Measurements from ENCODE around the gene SNX22. TPM values are rescaled to one million over a fixed set of nuclear protein-coding genes. Genes with fewer than 3 reads are reported as not detected.

Gene SNX22
- total and polyA plus RNA-seq, 9 of the 15 experiments (the other 6 are each of a cell fraction or from before 2014, with no cell fraction given): 0.91 to 3.0 (median 2.0) TPM

DNA sequence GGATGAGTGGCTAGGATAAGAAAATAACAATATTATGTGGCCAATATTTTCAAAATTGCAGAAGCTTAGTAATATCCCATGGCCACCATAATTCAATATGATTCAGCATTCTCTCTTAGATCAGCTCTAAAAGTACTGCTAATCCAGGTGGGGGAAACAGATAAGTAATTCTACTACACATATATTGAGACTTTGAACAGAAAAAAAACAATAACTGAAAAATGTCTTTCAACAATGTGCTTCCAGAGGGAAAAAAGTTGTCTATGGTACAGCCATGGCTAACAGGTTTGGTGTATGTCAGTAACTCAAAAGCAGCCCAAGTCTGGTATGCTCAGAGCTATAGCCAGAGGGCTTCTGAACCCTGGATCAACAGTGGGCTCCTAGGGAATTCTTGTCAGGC, 53.7 kb downstream of the SNX22 start:
- H3K27me3 ChIP-seq (ENCODE audit: control insufficient read depth in 2 of 2, insufficient read depth in 2 of 2, low read length in 2 of 2): no peaks in the 10 kb centered on the region
- H3K36me3 ChIP-seq (ENCODE audit: control insufficient read depth, insufficient read depth, low read length): peaks cover 33% of the 10 kb centered on the region
- intact Hi-C loops (cut with micrococcal nuclease) (loop anchor here (5.0 to 10.0 kb wide), 3 partner anchors 43 to 520 kb away; partner anchors contain the start of gene PPIB), in situ Hi-C loops (cut with MboI) (loop anchor here (10.0 to 25.0 kb wide), 2 partner anchors 150 to 457 kb away; partner anchors contain the start of gene CSNK1G1)
- H3K4me2 ChIP-seq (ENCODE audit: insufficient read depth, low read length): peak overlapping the region; percentile 48; the same call in 1 of the 2 replicates
- no peaks in the 10 kb centered on the region for H3K9me1 ChIP-seq (ENCODE audit: control insufficient read depth, insufficient read depth, low read length)
- FAIRE-seq (peak; percentile 67), ATAC-seq (peak; percentile 83), DNase-seq (ENCODE audit: extremely low read depth in 1 of 4, low spot score in 3 of 4) (peak; percentile 49 to 60 (median 56))
- ChIA-PET CTCF (ENCODE audit: low intra/inter-chr PET ratio) (no interaction called here), POLR2A (interaction anchor here (0.6 to 3.2 kb wide), 11 partner anchors 8 to 519 kb away, joined by 3 to 24 read pairs (median 3); no protein-coding TSS in a partner anchor)
- peak overlapping the region; percentile 64 for H2AFZ ChIP-seq (ENCODE audit: low read depth, low read length)
- H3K27ac ChIP-seq (ENCODE audit: extremely low read depth, low read depth, low read length): peak overlapping the region; percentile 83
- no peaks in the 10 kb centered on the region for H4K20me1 ChIP-seq (replicated peaks; ENCODE audit: control insufficient read depth, insufficient read depth, low read length)
- H3K9ac ChIP-seq (ENCODE audit: insufficient read depth in 1 of 2, low read depth in 2 of 2, low read length in 2 of 2): peak overlapping the region in 1 of 2 experiments; percentile 63; a peak in 2 of 4 replicates
- no peaks in the 10 kb centered on the region for H3K9me3 ChIP-seq (replicated peaks; ENCODE audit: control insufficient read depth, insufficient read depth, low read depth, low read length)
- no peak overlapping the region for H3K4me3 ChIP-seq
- H3K4me1 ChIP-seq (replicated peaks in 1 of 2; ENCODE audit: control insufficient read depth in 2 of 2, insufficient read depth in 2 of 2, low read length in 2 of 2): peaks cover 3 to 16% of the 10 kb centered on the region in 2 experiments; a peak in 2 of 5 replicates
- BruUV-seq (replicated peaks): no TSS peak
- no peaks in the 10 kb centered on the region for H3K79me2 ChIP-seq (ENCODE audit: control insufficient read depth, insufficient read depth, low read length)
- peak; percentile 61 for TF ChIP-seq TEAD4 (IDR thresholded peaks at IDR 0.05; ENCODE audit: low read length)
- no peak for TF ChIP-seq TEAD4 (CRISPR knock-in tag; IDR thresholded peaks at IDR 0.05; ENCODE audit: borderline replicate concordance)
- peak; percentile 60 for TF ChIP-seq MEIS2 (IDR thresholded peaks at IDR 0.05; ENCODE audit: partially characterized antibody)
- TF ChIP-seq NR3C1 (CRISPR knock-in tag; IDR thresholded peaks at IDR 0.05): no peak
- TF ChIP-seq FOXM1 (IDR thresholded peaks at IDR 0.05; ENCODE audit: low read depth): 0 out of 2 replicates have a peak, but pooled peaks have one; percentile 32
- no peak for TF ChIP-seq FOXM1 (CRISPR knock-in tag; IDR thresholded peaks at IDR 0.05; ENCODE audit: low read depth)
- no peak for TF ChIP-seq NR1H2 (CRISPR knock-in tag; IDR thresholded peaks at IDR 0.05)
- TF ChIP-seq PHF8 (IDR thresholded peaks at IDR 0.05; ENCODE audit: borderline replicate concordance, low read length): no peak
- no peak for TF ChIP-seq ZNF766 (CRISPR knock-in tag; conservative IDR thresholded peaks at IDR 0.05)
- TF ChIP-seq TBP (optimal IDR thresholded peaks at IDR 0.05; ENCODE audit: low read depth, low read length): no peak
- TF ChIP-seq RAD51 (IDR thresholded peaks at IDR 0.05; ENCODE audit: borderline replicate concordance, low read depth): no peak
- TF ChIP-seq, protein P1, sequence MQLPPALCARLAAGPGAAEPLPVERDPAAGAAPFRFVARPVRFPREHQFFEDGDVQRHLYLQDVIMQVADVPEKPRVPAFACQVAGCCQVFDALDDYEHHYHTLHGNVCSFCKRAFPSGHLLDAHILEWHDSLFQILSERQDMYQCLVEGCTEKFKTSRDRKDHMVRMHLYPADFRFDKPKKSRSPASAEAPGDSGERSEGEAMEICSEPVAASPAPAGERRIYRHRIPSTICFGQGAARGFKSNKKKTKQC (CRISPR knock-in tag; IDR thresholded peaks at IDR 0.05): no peak
- no peak for TF ChIP-seq ETV6 (IDR thresholded peaks at IDR 0.05; ENCODE audit: borderline replicate concordance in 1 of 2, low read depth in 2 of 2, low read length in 1 of 2)
- no peak for TF ChIP-seq ETV6 (CRISPR knock-in tag; IDR thresholded peaks at IDR 0.05; ENCODE audit: borderline replicate concordance)
- no peak for TF ChIP-seq PHF21A (IDR thresholded peaks at IDR 0.05; ENCODE audit: borderline replicate concordance, low read depth)
- TF ChIP-seq, protein P2, sequence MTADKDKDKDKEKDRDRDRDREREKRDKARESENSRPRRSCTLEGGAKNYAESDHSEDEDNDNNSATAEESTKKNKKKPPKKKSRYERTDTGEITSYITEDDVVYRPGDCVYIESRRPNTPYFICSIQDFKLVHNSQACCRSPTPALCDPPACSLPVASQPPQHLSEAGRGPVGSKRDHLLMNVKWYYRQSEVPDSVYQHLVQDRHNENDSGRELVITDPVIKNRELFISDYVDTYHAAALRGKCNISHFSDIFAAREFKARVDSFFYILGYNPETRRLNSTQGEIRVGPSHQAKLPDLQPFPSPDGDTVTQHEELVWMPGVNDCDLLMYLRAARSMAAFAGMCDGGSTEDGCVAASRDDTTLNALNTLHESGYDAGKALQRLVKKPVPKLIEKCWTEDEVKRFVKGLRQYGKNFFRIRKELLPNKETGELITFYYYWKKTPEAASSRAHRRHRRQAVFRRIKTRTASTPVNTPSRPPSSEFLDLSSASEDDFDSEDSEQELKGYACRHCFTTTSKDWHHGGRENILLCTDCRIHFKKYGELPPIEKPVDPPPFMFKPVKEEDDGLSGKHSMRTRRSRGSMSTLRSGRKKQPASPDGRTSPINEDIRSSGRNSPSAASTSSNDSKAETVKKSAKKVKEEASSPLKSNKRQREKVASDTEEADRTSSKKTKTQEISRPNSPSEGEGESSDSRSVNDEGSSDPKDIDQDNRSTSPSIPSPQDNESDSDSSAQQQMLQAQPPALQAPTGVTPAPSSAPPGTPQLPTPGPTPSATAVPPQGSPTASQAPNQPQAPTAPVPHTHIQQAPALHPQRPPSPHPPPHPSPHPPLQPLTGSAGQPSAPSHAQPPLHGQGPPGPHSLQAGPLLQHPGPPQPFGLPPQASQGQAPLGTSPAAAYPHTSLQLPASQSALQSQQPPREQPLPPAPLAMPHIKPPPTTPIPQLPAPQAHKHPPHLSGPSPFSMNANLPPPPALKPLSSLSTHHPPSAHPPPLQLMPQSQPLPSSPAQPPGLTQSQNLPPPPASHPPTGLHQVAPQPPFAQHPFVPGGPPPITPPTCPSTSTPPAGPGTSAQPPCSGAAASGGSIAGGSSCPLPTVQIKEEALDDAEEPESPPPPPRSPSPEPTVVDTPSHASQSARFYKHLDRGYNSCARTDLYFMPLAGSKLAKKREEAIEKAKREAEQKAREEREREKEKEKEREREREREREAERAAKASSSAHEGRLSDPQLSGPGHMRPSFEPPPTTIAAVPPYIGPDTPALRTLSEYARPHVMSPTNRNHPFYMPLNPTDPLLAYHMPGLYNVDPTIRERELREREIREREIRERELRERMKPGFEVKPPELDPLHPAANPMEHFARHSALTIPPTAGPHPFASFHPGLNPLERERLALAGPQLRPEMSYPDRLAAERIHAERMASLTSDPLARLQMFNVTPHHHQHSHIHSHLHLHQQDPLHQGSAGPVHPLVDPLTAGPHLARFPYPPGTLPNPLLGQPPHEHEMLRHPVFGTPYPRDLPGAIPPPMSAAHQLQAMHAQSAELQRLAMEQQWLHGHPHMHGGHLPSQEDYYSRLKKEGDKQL (CRISPR knock-in tag; IDR thresholded peaks at IDR 0.05; ENCODE audit: borderline replicate concordance): no peak
- TF ChIP-seq STAT5B (CRISPR knock-in tag; IDR thresholded peaks at IDR 0.05): no peak
- no peak for TF ChIP-seq POLR2H (tag; IDR thresholded peaks at IDR 0.05; ENCODE audit: low read depth)

Data from K562 (cell line).